PFSK-1 (cell line): ENCODE measurements around the gene NFIL3.

ENCODE experiments used
- FOXP2 ChIP-seq: optimal IDR thresholded peaks from 2 replicates; pipeline ENCODE3; 2011; ENCODE audit warnings: borderline replicate concordance, control low read depth, inconsistent platforms; ENCODE audit not compliant: insufficient read depth; ENCODE audit errors: extremely low read length, extremely low read depth
- POLR2AphosphoS5 ChIP-seq: IDR thresholded peaks from 2 replicates; pipeline ENCODE4 v1.6.1; 2012; ENCODE audit warnings: low read depth, mild to moderate bottlenecking, control low read depth, low read length, moderate library complexity
- REST ChIP-seq, 2 experiments: IDR thresholded peaks; 2 replicates each; pipeline versions ENCODE4 v1.6.1 to v1.8.0; 2011 to 2012; ENCODE audit warnings: low read depth in 2 of 2, low read length in 2 of 2, control low read depth in 1 of 2, inconsistent platforms in 1 of 2, mild to moderate bottlenecking in 1 of 2, moderate library complexity in 1 of 2; ENCODE audit not compliant: insufficient read depth in 1 of 2
- SIN3A ChIP-seq: IDR thresholded peaks from 2 replicates; pipeline ENCODE4 v1.6.1; 2012; ENCODE audit warnings: mild to moderate bottlenecking, low read length, moderate library complexity, borderline replicate concordance; ENCODE audit not compliant: insufficient read depth
- TAF1 ChIP-seq: IDR thresholded peaks from 2 replicates; pipeline ENCODE4 v1.6.1; 2012; ENCODE audit warnings: low read length, control low read depth, borderline replicate concordance; ENCODE audit not compliant: insufficient read depth

The NFIL3 gene

GRCh38 chr9:91418215-91418610 is 5.4 kb downstream of the NFIL3 start:
- no peak for TF ChIP-seq FOXP2
- TF ChIP-seq POLR2AphosphoS5: no peak
- no peak for TF ChIP-seq SIN3A
- TF ChIP-seq TAF1: no peak
- no peak for TF ChIP-seq REST (IDR thresholded peaks at IDR 0.05; ENCODE audit: insufficient read depth in 1 of 2, low read depth in 2 of 2, low read length in 2 of 2)

- TF ChIP-seq TAF1: no peak
- TF ChIP-seq POLR2AphosphoS5: no peak
- no peak for TF ChIP-seq SIN3A
- TF ChIP-seq FOXP2: no peak
- no peak for TF ChIP-seq REST (IDR thresholded peaks at IDR 0.05; ENCODE audit: insufficient read depth in 1 of 2, low read depth in 2 of 2, low read length in 2 of 2)
Observed at GRCh38 chr9:91417602-91418214, 5.9 kb downstream of the NFIL3 start.

GRCh38 chr9:91416096-91416712 is 7.4 kb downstream of the NFIL3 start:
- TF ChIP-seq REST (IDR thresholded peaks at IDR 0.05; ENCODE audit: insufficient read depth in 1 of 2, low read depth in 2 of 2, low read length in 2 of 2): no peak
- TF ChIP-seq SIN3A: no peak
- TF ChIP-seq POLR2AphosphoS5: no peak
- no peak for TF ChIP-seq TAF1
- TF ChIP-seq FOXP2: no peak

- no peak for TF ChIP-seq TAF1
- TF ChIP-seq SIN3A: no peak
- TF ChIP-seq REST (IDR thresholded peaks at IDR 0.05; ENCODE audit: insufficient read depth in 1 of 2, low read depth in 2 of 2, low read length in 2 of 2): no peak
- no peak for TF ChIP-seq FOXP2
- TF ChIP-seq POLR2AphosphoS5: no peak
Observed at GRCh38 chr9:91415290-91415689, 8.3 kb downstream of the NFIL3 start.

- TF ChIP-seq SIN3A: no peak
Observed at GRCh38 chr9:91412941-91413340, 10.7 kb downstream of the NFIL3 start.
